GM18858 (cell line): ENCODE data around the gene PRKCD.

Experiments used
- ATAC-seq: cut with Tn5 transposase; IDR thresholded peaks from one replicate; pipeline ENCODE4 v1.9.1; 2021; ENCODE audit not compliant: unreplicated experiment

Gene PRKCD

GRCh38 chr3:53160660-53161449 is at the start of gene PRKCD:
PRKCD (plus strand) TSS chr3:53161209; CDS start chr3:53178423, 17,214 bp downstream.
- ATAC-seq, result peak; percentile 27

DNA sequence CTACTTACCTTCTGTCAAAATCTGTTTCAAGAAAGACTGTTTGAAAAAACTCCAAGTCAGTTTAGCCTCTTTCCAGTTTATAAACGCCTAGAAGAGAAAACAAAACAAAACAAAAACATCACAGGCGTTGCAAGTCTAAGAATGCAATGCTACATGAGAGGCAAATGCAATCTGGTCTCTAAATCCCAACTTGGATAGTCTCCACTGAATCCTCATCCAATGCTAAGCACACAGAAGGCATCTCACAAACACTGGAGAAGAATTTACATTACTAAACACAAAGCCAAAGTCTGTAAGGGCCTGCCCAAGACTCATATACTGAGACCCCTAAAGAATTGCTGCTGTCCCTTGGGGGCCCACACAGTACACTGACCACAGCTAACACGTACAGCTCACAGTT is 49.2 kb upstream of the PRKCD start:
- ATAC-seq, result no peak

DNA sequence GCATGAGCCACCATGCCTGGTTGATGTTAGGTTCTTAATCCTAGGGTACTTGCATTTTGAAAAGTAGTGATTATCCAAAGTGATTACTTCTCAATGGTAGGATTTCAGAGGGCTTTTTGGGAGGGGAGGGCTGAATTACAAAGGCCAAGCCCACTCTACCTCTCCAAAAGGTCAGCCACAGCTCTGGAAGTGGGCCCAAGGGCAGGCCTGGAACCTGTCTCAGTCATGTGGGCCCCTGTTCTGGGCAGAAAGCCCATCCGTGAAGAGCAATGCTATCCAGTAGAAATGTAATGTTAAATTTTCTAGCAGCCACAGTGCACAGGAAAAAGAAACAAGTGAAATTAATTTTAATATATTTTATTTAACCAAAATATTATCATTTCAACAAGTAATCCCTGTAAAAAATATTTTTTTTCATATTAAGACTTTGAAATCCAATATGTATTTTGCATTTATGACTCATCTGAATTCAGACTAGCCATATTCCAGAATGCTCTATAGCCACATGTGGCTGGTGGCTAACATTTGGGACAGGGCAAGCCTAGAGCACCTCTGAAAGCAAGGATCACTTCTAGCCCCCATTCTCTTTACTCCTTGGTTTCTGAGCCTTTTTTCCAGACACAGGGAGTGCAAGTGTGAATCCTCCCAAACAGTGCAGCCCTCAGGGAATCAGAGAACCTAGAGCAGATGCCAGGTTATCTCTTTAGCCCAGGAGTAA is 47.6 kb upstream of the PRKCD start:
- ATAC-seq, result no peak

DNA sequence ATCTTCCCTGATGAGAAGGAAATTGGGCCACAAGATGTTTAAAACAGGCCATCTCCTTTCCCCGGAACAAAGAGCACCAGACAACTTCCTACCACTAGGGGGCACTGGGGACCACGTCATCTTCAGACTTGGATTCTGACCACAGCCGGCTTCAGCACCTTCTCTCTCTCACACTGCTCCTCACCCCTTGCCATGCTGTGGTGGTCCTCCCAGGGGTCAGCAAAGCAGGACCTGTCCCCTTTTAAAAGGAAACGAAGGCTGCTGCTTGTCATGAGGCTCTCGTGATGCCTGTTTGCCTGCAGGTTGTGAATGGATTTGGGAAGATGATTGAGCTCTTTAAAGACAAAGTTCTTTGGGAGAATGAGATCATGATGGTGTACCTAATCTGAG is 47.0 kb upstream of the PRKCD start:
- no peak for ATAC-seq

DNA sequence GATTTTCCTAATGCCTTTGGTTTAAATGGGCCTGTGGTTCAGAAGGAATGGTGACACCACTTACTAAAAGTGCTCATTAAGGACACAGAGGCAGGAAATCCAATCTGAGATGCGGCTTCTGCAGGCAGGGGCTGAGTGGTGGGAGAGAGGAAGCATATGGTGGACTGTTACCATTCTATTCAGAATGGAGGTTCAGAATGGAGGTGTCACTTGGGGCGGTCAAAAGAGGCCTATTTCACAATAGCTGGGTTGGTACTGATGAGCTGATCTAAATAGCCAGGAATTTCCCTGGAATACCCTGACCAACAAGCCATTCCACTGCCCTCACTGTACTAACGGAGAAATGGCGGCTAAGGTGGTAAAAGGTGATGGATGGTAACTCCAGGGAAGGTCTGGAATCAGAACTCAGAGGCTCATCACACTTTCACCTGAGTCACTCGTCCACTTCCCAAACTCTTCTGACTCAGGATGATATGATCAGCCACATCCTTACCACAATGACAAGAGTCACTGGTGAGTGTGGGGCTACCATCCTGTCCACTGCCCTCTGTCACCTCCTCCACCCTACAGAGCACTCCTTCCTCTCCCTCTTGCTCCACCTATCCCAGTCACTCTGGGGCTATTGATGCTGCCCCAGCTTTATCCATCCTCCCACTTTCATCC is 46.5 kb upstream of the PRKCD start:
- no peak for ATAC-seq

- no peak for ATAC-seq
Measured at GRCh38 chr3:53116956-53117355, 44.1 kb upstream of the PRKCD start.

- no peak for ATAC-seq
Measured at GRCh38 chr3:53120336-53120735, 40.7 kb upstream of the PRKCD start.

GRCh38 chr3:53122255-53122932 is 38.6 kb upstream of the PRKCD start:
- no peak for ATAC-seq

DNA sequence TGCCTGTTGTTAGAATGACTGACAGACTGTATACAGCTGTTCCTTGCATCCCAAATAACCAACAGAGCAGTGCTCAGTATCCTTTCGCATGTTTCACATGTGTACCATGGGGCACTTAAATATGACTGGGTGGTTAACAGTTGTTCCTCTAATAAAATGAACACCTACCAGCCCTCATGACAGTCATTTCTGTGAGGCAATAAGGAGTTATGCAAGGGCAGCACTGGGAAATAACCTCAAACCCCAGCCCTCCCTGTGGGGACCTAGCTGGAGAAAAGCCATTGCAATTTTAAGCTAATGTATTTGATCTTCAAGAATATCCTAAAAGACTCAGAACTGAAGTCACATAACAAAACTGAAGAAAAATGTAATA is 38.1 kb upstream of the PRKCD start:
- ATAC-seq, result no peak

DNA sequence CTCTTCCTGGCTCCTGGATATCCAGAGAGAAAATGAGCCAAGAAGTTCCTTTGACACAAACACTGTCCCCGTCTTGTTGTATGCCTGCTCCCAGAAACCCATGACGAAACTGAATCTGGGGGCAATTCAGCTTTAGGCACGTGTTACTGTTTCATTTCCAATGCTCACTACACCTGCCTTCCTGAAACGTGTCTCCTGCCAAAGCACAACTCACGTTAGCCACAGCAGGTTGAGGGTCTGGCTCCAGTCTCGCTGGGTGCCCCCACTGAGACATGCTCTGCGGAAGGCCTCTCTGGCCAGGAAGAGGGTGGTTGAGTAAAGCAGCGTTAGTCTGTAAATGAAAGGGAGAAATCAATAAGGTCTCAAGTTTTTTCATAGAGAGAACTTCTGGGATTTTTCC is 37.5 kb upstream of the PRKCD start:
- ATAC-seq, result no peak

DNA sequence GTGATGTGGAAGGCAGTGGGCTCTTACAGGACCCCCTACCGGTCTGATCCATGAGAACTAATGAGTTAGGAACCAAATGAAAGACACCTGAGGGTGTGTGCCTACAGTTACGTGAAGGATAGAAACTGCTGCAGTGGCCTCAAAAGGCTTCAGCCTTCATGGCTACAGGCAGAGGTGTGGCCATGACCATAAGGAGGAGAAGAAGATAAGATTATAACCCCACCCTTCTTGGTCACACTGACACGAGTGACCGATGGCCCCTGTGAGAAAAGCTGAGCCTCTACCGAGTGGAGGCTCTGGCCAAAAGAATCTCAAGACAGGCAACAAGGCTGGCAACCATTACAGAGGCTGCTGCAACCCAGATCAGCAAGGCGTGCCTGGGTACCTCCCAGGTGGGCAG is 37.1 kb upstream of the PRKCD start:
- no peak for ATAC-seq

GRCh38 chr3:53126601-53127000 is 34.4 kb upstream of the PRKCD start:
- ATAC-seq, result no peak

DNA sequence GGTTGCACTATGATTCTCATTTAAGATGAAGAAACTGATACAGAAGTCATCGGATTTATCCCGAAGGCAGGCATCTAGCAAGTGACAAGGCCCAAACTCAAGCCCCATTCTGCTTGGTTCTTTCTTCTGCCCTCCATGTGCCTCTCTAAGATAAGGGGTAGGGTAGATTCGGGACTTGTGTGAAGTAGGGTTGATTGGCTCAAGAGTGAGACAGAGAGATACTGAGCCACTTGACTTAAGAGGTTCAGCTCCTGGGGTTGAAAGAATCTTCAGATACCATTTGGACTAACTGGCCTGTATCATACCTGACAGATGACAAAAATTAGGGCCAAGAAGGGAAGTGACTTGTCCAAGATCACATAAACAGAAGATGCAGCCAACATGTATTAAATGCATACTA is 31.7 kb upstream of the PRKCD start:
- no peak for ATAC-seq

- ATAC-seq, result peak; percentile 36
Measured at GRCh38 chr3:53130179-53131061, 30.6 kb upstream of the PRKCD start, which contains the start of gene RFT1. RFT1 (minus strand) TSS chr3:53130435; CDS start chr3:53130400, 35 bp downstream.

DNA sequence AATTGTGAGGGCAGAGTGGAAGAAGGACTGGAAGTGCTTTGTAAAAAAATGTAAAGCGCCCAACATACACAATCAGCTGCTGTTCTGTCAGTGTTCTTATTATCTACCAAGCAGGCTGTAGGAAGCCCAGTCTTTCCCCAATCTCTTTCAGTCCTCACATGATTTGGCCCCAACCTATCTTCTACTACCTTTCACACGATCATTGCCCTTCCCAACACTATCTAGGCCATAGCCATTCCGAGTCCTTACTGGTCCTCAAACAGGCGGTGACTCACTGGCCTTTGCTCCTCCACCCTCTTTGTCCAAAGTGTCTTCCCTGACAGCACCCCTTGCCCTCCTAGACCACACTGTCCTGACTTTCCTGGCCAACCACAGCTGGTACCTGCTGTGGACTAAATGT is 29.9 kb upstream of the PRKCD start:
- no peak for ATAC-seq

DNA sequence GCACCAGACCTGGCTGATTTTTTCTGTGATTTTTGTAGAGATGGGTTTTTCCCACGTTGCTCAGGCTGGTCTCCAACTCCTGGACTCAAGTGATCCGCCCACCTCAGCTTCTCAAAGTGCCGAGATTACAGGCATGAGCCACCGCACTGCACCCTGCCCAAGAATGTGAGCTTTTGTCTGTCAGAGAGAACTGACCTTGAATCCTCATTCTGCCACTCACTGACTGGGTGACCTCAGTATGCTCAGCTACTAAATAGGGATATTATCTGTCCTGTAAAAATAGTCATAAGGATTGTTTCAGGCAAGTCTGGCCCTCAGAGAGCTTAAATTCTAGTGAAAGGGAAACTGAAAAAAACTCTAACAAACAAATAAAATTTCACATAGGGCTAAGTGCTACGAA is 28.7 kb upstream of the PRKCD start:
- ATAC-seq, result no peak

DNA sequence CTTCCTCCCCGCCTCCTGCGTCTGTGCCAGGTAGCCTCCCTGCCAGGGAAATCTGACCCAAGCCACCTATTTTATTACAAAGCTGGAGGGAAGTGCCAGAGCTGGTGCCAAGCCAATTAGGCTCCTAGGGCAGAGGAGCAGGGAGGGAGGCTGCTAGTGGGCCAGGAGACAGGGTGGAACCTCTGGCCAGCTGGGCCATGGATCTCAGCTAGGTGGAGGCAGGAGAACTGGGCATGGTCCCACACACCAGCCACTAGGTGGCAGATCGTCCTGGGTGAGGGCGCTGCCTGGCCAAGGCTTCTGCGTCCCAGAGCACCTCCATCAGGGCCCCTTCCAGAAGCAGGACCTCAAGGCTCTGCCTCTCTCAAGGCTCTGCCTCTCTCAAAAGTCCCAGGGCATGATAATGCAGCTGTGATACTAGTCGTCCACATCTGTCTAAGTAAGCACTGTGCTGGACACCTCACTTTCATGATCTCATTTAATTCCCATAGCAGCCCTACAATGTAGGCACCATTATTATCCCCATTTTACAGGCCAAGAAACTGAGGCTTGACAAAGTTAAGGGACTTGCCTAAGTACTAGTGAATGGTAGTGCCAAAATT is 26.3 kb upstream of the PRKCD start:
- ATAC-seq, result peak; percentile 56

- ATAC-seq, result no peak
Measured at GRCh38 chr3:53137221-53137620, 23.8 kb upstream of the PRKCD start.

DNA sequence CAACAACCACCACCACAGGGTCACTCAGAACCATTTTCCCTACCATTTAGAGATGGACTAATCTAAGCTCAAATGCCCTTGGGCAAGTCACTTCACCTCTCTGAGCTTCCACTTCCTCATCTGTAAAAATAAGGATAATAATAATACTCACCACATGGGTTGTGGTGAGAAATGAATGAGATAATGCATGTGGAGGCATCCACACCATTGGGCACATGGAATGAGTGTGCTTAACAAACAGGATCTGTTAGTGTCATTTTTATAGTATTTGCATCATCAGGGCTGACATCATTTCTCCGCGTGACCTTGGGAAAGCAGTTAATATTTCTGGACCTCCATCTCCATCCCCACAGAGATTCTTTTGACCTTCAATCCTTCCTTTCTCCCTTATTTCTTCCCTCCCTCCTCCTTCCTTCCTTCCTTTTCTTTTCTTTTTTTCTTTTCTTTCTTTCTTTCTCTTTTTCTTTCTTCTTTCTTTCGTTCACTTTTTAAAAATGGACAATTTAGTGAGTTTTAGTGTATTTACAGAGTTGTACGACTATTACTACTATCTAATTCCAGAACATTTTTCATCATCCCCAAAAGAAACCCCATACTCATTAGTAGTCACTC is 23.1 kb upstream of the PRKCD start:
- no peak for ATAC-seq
